K562 (cell line): ENCODE data around the gene RAD21L1.

ENCODE experiments used
- CUX1 ChIP-seq: fragments of 200-800 bp; sonication (Bioruptor generic); IDR thresholded peaks from 2 replicates; pipeline ENCODE4 v1.6.1; 2016; ENCODE audit warnings: missing genetic modification characterization, missing compliant biosample characterization
- POLR2AphosphoS5 ChIP-seq: IDR thresholded peaks from 2 replicates; pipeline ENCODE4 v1.6.1; 2011; ENCODE audit warnings: mild to moderate bottlenecking, low read depth, low read length, moderate library complexity; ENCODE audit not compliant: control insufficient read depth, insufficient read depth

DNA sequence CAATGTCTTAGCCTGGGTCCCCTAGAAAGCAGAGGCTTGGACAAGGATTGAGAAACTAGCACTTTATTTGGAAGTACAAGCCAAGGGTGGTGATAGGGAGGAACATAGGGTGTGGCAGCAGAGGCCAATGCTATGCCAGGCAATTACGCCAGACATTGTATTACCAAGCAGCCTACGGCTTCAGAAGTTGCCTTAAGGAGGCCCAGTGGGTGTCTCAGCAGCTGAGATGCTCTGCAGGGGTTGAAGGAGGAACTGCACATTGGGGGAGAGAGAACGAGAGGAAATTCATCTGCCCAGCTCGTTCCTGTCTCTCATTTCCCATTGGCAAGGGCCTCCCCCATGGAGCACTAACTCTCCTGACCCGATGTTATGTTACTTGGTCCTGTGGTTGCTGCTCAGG, 21.7 kb upstream of the RAD21L1 start:
- TF ChIP-seq CUX1 (CRISPR knock-in tag) (no peak), POLR2AphosphoS5 (no peak)
